ENCODE results near the gene GP1BA. TPM values are rescaled to one million over a fixed set of nuclear protein-coding genes. Genes with fewer than 3 reads are reported as not detected.

Gene GP1BA
- total RNA-seq, 2 donors from 2014 or later = not detected

- H3K27ac ChIP-seq = no peak overlapping the region
- no peaks in the 10 kb centered on the region for H3K4me1 ChIP-seq (ENCODE audit: control insufficient read depth in 1 of 2, low read depth in 2 of 2)
- no peak for TF ChIP-seq CTCF (IDR thresholded peaks at IDR 0.05)
- H3K27me3 ChIP-seq (replicated peaks; ENCODE audit: insufficient read depth) = no peaks in the 10 kb centered on the region
- H3K4me3 ChIP-seq = no peak overlapping the region
- peaks cover 59% of the 10 kb centered on the region for H3K36me3 ChIP-seq
- no peaks in the 10 kb centered on the region for H3K9me3 ChIP-seq
- ATAC-seq (ENCODE audit: insufficient number of reproducible peaks, low FRiP score, low read depth) = no peak
- no peak for DNase-seq (ENCODE audit: low spot score)
Measured at GRCh38 chr17:4892499-4893221, 39.4 kb upstream of the GP1BA start.

- ATAC-seq (ENCODE audit: insufficient number of reproducible peaks, low FRiP score, low read depth) (no peak), DNase-seq (ENCODE audit: low spot score) (no peak)
- H3K9me3 ChIP-seq = no peaks in the 10 kb centered on the region
- H3K27ac ChIP-seq = no peak overlapping the region
- H3K27me3 ChIP-seq (replicated peaks; ENCODE audit: insufficient read depth) = no peaks in the 10 kb centered on the region
- no peak overlapping the region for H3K4me3 ChIP-seq
- peaks cover 59% of the 10 kb centered on the region for H3K36me3 ChIP-seq
- H3K4me1 ChIP-seq (ENCODE audit: control insufficient read depth in 1 of 2, low read depth in 2 of 2) = no peaks in the 10 kb centered on the region
- no peak for TF ChIP-seq CTCF (IDR thresholded peaks at IDR 0.05)
Measured at GRCh38 chr17:4893272-4893671, 38.8 kb upstream of the GP1BA start.

GRCh38 chr17:4893721-4894560 lies 38.1 kb upstream of the GP1BA start:
- no peak for TF ChIP-seq CTCF (IDR thresholded peaks at IDR 0.05)
- Histone ChIP-seq H3K9me3 (no peaks in the 10 kb centered on the region), H3K4me3 (no peak overlapping the region), H3K36me3 (peaks cover 59% of the 10 kb centered on the region), H3K27ac (no peak overlapping the region), H3K27me3 (replicated peaks; ENCODE audit: insufficient read depth) (no peaks in the 10 kb centered on the region), H3K4me1 (ENCODE audit: control insufficient read depth in 1 of 2, low read depth in 2 of 2) (peaks cover 0 to 4% of the 10 kb centered on the region in 2 donors)
- ATAC-seq (ENCODE audit: insufficient number of reproducible peaks, low FRiP score, low read depth) = no peak
- no peak for DNase-seq (ENCODE audit: low spot score)

GRCh38 chr17:4895121-4895520 lies 37.0 kb upstream of the GP1BA start:
- Histone ChIP-seq H3K4me1 (ENCODE audit: control insufficient read depth in 1 of 2, low read depth in 2 of 2) (peaks cover 0 to 16% of the 10 kb centered on the region in 2 donors), H3K27ac (no peak overlapping the region), H3K4me3 (no peak overlapping the region), H3K27me3 (replicated peaks; ENCODE audit: insufficient read depth) (no peaks in the 10 kb centered on the region), H3K9me3 (no peaks in the 10 kb centered on the region), H3K36me3 (peaks cover 55% of the 10 kb centered on the region)
- DNase-seq (ENCODE audit: low spot score) = no peak
- ATAC-seq (ENCODE audit: insufficient number of reproducible peaks, low FRiP score, low read depth) = no peak
- no peak for TF ChIP-seq CTCF (IDR thresholded peaks at IDR 0.05)

GRCh38 chr17:4895657-4896331 lies 36.3 kb upstream of the GP1BA start:
- Histone ChIP-seq H3K36me3 (peaks cover 48% of the 10 kb centered on the region), H3K27ac (no peak overlapping the region), H3K4me1 (ENCODE audit: control insufficient read depth in 1 of 2, low read depth in 2 of 2) (peaks cover 0 to 16% of the 10 kb centered on the region in 2 donors), H3K4me3 (no peak overlapping the region), H3K27me3 (replicated peaks; ENCODE audit: insufficient read depth) (no peaks in the 10 kb centered on the region), H3K9me3 (no peaks in the 10 kb centered on the region)
- no peak for DNase-seq (ENCODE audit: low spot score)
- no peak for ATAC-seq (ENCODE audit: insufficient number of reproducible peaks, low FRiP score, low read depth)
- no peak for TF ChIP-seq CTCF (IDR thresholded peaks at IDR 0.05)

Data from thoracic aorta (tissue), 2 donors.